Prostate gland (tissue), 2 donors: ENCODE measurements around the gene CABLES1. TPM values are rescaled to one million over a fixed set of nuclear protein-coding genes. Genes with fewer than 3 reads are reported as not detected.

ENCODE experiments used
- DNase-seq: peaks from one replicate; pipeline ENCODE4 v3.0.0-alpha.2; 2019; ENCODE audit warnings: low spot score
- H3K27ac ChIP-seq, 2 donors: fragments of 200-600 bp; sonication (generic); 2 replicates each; pipeline ENCODE4 v1.5.1; 2017 to 2019
- H3K27me3 ChIP-seq: fragments of 200-600 bp; sonication (generic); replicated peaks from 2 replicates; pipeline ENCODE4 v1.5.1; 2019; ENCODE audit not compliant: insufficient read depth
- H3K36me3 ChIP-seq, 2 donors: fragments of 200-600 bp; sonication (generic); 1 replicate in 1 of 2; 2 replicates in 1 of 2; pipeline versions ENCODE4 v1.5.1 to v1.8.1; 2017 to 2019
- H3K4me1 ChIP-seq: fragments of 200-600 bp; sonication (generic); replicated peaks from 2 replicates; pipeline ENCODE4 v1.5.1; 2019
- H3K4me3 ChIP-seq, 2 donors: fragments of 200-600 bp; sonication (generic); 2 replicates each; pipeline ENCODE4 v1.5.1; 2017 to 2019
- H3K9me3 ChIP-seq: fragments of 200-600 bp; sonication (generic); 2 replicates; pipeline ENCODE4 v1.5.1; 2017
- POLR2A ChIP-seq: fragments of 450-650 bp; IDR thresholded peaks from one replicate; pipeline ENCODE4 v1.6.1; 2016; ENCODE audit warnings: antibody characterized with exemption, mild to moderate bottlenecking
- POLR2AphosphoS5 ChIP-seq: sonication (generic); formaldehyde crosslinking; IDR thresholded peaks from one replicate; pipeline ENCODE4 v1.6.1; 2017; ENCODE audit warnings: antibody characterized with exemption
- WGBS: methylation state at CpG from one replicate; pipeline ENCODE4 v1.1.5; 2018; 5-methylcytosine and 5-hydroxymethylcytosine counted together
- intact Hi-C: fragments of 100-400 bp; cut with DNase I; formaldehyde crosslinking; loops from one replicate; pipeline ENCODE4 v1.14.2; 2022
- total RNA-seq, 2 donors: library from RNA; depleted of rRNA; stranded (reverse); fragments of >200 nt; gene quantifications; one replicate each; pipeline ENCODE4 v1.1.0, GENCODE V29; 2016
- TF ChIP-seq, protein P1 (sequence below), 4 experiments: fragments of 200-600 bp in 2 of 4; fragments of 450-650 bp in 2 of 4; sonication (generic) in 2 of 4; IDR thresholded peaks; 1 replicate in 3 of 4; 2 replicates in 1 of 4; pipeline ENCODE4 v1.5.1; 2016 to 2019; ENCODE audit warnings: antibody characterized with exemption in 4 of 4, mild to moderate bottlenecking in 2 of 4, moderate library complexity in 2 of 4

CABLES1 gene
- total RNA-seq, 2 donors from 2014 or later: 3.9 to 16.2 TPM

DNA sequence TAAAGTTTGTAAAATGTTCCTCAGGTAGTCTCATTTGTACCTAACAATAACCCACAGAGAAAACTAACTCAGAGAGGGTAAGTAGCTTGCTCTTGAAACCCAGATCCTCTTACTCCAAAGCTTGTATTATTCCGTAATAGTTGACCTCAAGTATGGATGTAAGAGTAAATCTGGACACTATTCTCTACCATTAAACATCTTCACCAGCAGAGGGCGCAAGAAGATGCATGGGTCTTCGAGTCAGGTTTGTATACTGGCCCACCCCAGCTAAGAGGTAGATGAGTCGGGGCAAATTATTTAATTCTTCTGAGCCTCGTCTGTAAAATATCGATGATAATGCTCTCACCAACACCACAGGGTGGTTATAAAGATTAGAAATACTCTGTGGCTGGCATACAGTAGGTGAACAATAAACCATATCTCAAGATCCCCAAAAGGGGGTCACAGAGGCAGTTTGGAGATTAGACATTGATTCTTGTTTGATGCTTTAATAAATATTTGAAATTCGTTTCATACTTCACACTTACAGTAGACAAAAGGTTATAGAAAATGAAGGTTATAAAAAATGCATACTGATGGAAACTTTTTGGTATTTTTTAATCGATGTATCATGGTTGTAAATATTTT lies 3.5 kb upstream of the CABLES1 start:
- intact Hi-C loops: loop anchor here (2.0 to 10.0 kb wide), 5 partner anchors 197 to 453 kb away; partner anchors contain the start of genes NPC1, RBBP8 and RMC1
- H3K36me3 ChIP-seq: no peaks in the 10 kb centered on the region
- H3K27ac ChIP-seq: no peak overlapping the region
- H3K4me3 ChIP-seq: no peak overlapping the region
- no peak for TF ChIP-seq POLR2A
- peak; percentile 22 for TF ChIP-seq POLR2AphosphoS5
- TF ChIP-seq, protein P1, sequence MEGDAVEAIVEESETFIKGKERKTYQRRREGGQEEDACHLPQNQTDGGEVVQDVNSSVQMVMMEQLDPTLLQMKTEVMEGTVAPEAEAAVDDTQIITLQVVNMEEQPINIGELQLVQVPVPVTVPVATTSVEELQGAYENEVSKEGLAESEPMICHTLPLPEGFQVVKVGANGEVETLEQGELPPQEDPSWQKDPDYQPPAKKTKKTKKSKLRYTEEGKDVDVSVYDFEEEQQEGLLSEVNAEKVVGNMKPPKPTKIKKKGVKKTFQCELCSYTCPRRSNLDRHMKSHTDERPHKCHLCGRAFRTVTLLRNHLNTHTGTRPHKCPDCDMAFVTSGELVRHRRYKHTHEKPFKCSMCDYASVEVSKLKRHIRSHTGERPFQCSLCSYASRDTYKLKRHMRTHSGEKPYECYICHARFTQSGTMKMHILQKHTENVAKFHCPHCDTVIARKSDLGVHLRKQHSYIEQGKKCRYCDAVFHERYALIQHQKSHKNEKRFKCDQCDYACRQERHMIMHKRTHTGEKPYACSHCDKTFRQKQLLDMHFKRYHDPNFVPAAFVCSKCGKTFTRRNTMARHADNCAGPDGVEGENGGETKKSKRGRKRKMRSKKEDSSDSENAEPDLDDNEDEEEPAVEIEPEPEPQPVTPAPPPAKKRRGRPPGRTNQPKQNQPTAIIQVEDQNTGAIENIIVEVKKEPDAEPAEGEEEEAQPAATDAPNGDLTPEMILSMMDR (IDR thresholded peaks at IDR 0.05): peak; percentile 76 to 86 (median 81)
- H3K27me3 ChIP-seq: no peaks in the 10 kb centered on the region
- no peaks in the 10 kb centered on the region for H3K4me1 ChIP-seq
- peak; percentile 77 for DNase-seq
- WGBS: 27% methylated on average over 8 of the region's 8 CpGs
- H3K9me3 ChIP-seq: no peaks in the 10 kb centered on the region

DNA sequence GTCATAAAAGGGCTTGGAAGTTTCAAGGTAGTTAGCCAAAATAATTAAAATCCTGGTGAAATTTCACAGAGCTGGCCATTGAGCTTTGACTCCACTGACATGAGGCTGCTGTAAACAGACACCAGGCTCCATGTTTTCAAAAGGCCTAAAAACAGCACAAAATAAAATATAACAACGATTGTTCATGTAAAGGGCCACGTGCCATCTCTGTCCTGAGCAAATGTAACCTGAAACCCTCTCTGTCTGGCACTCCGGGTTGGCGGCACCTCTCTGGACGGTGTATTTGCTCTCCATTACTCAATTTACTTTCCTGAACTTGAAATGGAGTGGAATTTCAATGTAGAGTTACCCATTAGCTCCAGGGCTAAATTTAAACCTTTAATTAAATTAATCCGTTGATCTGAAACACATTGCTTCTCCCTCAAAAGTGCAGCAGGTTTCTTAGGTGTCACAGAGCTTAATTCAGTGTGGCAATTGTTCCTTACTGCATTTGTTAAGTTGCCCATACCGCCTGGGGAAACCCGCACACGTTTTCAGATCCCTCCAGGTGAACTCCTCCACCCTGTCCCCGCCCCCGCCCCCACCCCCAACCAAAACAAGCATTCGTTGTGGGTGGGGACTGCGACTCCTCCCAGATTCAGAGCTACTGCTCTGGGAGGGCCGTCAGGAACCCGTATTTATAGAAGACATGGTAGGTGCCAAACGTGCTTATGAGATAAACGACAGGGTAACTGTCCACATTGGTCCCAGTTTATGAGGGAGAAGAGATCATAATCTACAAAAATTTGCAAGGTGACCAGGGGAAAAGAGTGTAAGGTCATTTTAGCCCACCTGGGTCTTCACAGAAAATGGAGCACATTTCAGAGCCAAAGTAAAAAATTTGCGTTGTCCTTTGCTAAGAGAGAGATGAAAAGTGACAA lies 1.2 kb upstream of the CABLES1 start:
- no peaks in the 10 kb centered on the region for H3K27me3 ChIP-seq
- H3K4me3 ChIP-seq: peak overlapping the region in 1 of 2 donors; percentile 47
- no peaks in the 10 kb centered on the region for H3K36me3 ChIP-seq
- peak; percentile 38 for DNase-seq
- WGBS: 22% methylated on average over 18 of the region's 18 CpGs
- intact Hi-C loops: loop anchor here (10.0 kb wide), 3 partner anchors 199 to 451 kb away; partner anchors contain the start of genes NPC1, RBBP8 and RMC1
- H3K4me1 ChIP-seq: no peaks in the 10 kb centered on the region
- peak; percentile 18 for TF ChIP-seq POLR2AphosphoS5
- no peak for TF ChIP-seq POLR2A
- TF ChIP-seq, protein P1 (IDR thresholded peaks at IDR 0.05): no peak
- no peaks in the 10 kb centered on the region for H3K9me3 ChIP-seq
- H3K27ac ChIP-seq: peak overlapping the region; percentile 20 to 66

DNA sequence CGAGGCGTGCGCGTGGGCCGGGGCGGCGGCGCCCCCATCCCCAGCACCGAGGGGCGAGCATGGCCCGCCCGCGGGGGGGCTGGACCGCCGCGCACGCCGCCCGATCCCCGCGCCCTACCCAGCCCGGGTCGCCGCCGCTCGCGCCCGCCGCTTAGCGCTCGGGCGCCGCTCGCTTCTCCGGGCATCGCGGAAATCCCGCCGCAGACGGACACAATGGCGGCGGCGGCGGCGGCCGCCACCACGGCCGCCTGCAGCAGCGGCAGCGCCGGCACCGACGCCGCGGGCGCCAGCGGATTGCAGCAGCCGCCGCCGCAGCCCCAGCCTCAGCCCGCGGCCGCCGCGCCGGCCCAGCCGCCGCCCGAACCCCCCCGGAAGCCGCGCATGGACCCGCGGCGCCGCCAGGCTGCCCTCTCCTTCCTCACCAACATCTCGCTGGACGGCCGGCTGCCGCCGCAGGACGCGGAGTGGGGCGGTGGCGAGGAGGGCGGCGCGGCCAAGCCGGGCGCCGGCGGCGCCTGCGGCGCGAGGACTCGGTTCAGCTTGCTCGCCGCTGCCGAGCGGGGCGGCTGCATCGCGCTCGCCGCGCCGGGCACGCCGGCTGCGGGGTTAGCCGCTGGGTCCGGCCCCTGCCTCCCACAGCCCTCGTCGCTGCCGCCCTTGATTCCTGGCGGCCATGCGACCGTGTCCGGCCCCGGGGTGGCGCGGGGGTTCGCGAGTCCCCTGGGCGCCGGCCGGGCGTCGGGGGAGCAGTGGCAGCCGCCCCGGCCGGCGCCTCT lies 453 bp downstream of the CABLES1 start:
- TF ChIP-seq, protein P1 (IDR thresholded peaks at IDR 0.05): no peak
- TF ChIP-seq POLR2AphosphoS5: no peak
- no peak for TF ChIP-seq POLR2A
- 0% methylated on average over 40 of the region's 134 CpGs for WGBS
- intact Hi-C loops: loop anchor here (2.0 to 10.0 kb wide), 5 partner anchors 57 to 449 kb away; partner anchors contain the start of genes NPC1, RBBP8 and RMC1
- Histone ChIP-seq H3K4me3 (peak overlapping the region; percentile 44 to 47), H3K27ac (peak overlapping the region; percentile 50 to 66), H3K36me3 (no peaks in the 10 kb centered on the region), H3K9me3 (no peaks in the 10 kb centered on the region), H3K4me1 (no peaks in the 10 kb centered on the region), H3K27me3 (no peaks in the 10 kb centered on the region)
- no peak for DNase-seq

DNA sequence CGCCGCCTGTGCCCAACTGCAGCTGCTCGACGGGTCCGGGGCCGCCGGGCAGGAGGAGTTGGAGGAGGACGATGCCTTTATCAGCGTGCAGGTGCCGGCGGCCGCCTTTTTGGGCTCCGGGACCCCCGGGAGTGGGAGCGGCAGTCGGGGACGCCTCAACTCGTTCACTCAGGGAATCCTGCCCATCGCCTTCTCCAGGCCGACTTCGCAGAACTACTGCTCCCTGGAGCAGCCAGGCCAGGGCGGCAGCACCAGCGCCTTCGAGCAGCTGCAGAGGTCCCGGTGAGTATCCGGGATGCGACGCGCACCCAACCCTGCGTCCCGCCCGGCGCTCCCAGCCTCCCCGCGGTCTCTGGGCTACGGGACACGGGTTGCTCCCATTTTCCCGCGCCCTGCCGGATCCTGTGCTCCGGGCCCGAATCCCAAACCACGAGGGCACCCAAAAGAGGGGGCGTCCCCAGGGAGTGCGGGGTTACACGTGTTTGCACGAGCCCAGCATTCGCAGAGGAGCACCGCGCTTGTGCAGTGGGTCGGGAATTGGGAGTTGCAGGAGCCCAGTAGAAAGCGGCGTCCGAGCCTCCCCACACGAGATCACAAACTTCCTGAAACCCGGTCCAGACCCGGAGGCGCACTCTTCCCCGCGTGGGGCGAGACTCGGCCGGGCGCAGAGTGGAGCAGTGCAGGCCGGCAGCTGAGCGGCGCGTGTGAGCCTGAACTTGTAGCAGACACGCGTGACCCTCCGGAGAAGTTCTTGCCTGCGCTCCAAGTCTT lies 1.2 kb downstream of the CABLES1 start:
- no peaks in the 10 kb centered on the region for H3K36me3 ChIP-seq
- peak overlapping the region; percentile 44 to 47 for H3K4me3 ChIP-seq
- intact Hi-C loops: loop anchor here (2.0 to 10.0 kb wide), 5 partner anchors 56 to 448 kb away; partner anchors contain the start of genes NPC1, RBBP8 and RMC1
- peak; percentile 9 for DNase-seq
- H3K9me3 ChIP-seq: no peaks in the 10 kb centered on the region
- TF ChIP-seq POLR2AphosphoS5 (no peak), POLR2A (no peak)
- TF ChIP-seq, protein P1 (IDR thresholded peaks at IDR 0.05): no peak
- no peaks in the 10 kb centered on the region for H3K27me3 ChIP-seq
- peak overlapping the region; percentile 42 to 50 for H3K27ac ChIP-seq
- 7% methylated on average over 55 of the region's 72 CpGs for WGBS
- no peaks in the 10 kb centered on the region for H3K4me1 ChIP-seq
